NB4 (cell line): Measurements from ENCODE around the gene CHD9NB.

Experiments
- MYC ChIP-seq: IDR thresholded peaks from 2 replicates; pipeline ENCODE4 v1.6.1; 2011; ENCODE audit warnings: low read depth, low read length
- TF ChIP-seq, protein P1 (sequence below): IDR thresholded peaks from one replicate; pipeline ENCODE4 v1.5.1; 2012; ENCODE audit warnings: low read depth, low read length
- TF ChIP-seq, protein P2 (sequence below): IDR thresholded peaks from 2 replicates; pipeline ENCODE4 v1.6.1; 2011; ENCODE audit warnings: low read depth, low read length

DNA sequence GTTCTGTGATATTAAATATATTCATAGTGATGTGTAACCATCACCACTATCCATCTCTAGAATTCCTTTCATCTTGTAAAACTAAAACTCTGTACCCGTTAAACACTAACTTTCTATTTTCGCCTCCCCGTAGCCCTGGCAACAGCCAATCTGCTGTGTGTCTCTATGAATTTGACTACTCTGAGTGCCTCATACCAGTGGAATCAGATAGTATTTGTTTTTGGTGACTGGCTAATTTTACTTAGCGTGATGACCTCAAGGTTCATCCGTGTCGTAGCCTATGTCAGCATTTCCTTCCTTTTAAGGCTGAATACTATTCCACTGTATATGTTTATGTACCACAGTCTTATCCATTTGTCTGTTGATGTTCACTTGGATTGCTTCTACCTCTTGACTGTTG is 20.3 kb upstream of the CHD9NB start:
- TF ChIP-seq, protein P1, sequence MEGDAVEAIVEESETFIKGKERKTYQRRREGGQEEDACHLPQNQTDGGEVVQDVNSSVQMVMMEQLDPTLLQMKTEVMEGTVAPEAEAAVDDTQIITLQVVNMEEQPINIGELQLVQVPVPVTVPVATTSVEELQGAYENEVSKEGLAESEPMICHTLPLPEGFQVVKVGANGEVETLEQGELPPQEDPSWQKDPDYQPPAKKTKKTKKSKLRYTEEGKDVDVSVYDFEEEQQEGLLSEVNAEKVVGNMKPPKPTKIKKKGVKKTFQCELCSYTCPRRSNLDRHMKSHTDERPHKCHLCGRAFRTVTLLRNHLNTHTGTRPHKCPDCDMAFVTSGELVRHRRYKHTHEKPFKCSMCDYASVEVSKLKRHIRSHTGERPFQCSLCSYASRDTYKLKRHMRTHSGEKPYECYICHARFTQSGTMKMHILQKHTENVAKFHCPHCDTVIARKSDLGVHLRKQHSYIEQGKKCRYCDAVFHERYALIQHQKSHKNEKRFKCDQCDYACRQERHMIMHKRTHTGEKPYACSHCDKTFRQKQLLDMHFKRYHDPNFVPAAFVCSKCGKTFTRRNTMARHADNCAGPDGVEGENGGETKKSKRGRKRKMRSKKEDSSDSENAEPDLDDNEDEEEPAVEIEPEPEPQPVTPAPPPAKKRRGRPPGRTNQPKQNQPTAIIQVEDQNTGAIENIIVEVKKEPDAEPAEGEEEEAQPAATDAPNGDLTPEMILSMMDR: no peak
- TF ChIP-seq, protein P2, sequence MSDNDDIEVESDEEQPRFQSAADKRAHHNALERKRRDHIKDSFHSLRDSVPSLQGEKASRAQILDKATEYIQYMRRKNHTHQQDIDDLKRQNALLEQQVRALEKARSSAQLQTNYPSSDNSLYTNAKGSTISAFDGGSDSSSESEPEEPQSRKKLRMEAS: no peak
- TF ChIP-seq MYC: no peak
